ENCODE data around the gene ATP5MG.

GRCh38 chr11:118412921-118413320, 11.5 kb downstream of the ATP5MG start:
- TF ChIP-seq CTCF (optimal IDR thresholded peaks at IDR 0.05 in 1 of 3, IDR thresholded peaks at IDR 0.05 in 1 of 3, conservative IDR thresholded peaks at IDR 0.05 in 1 of 3; ENCODE audit: extremely low read depth in 1 of 3, insufficient read depth in 2 of 3, low read length in 3 of 3), result no peak
- TF ChIP-seq EZH2 (IDR thresholded peaks at IDR 0.05; ENCODE audit: low read length), result no peak
